Measurements from ENCODE around the gene CTNNBL1. TPM values are rescaled to one million over a fixed set of nuclear protein-coding genes. Genes with fewer than 3 reads are reported as not detected.

Gene CTNNBL1
- total RNA-seq, 1 donor from 2014 or later: 30.0 TPM

DNA sequence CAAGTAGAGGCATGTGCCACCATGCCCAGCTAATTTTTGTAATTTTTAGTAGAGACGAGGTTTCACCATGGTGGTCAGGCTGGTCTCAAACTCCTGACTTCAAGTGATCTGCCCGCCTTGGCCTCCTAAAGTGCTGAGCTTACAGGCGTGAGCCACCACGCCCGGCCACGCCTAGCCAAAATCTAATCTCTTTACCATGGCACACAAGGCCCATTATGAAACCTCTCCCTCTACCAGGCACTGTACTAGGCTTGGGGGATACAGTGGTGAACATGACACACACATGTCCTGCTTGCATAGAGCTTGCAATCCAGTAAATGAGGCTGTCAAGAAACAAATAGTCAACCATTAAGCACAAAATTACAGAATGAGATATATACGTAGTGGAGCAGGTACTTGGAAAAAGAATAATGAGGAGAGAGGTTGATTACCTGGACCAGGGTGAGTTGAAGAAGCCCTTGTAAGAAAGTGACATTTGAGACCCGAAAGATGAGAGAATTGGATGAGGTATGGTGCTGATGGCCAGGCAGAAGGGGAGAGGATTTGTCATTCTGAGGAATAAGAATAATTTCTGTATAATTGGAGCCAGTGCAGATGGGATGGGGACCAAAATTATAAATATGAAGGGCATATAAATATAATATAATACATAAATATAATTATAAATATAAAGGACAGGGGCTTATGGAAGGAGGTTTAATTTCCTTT is 1.2 kb upstream of the CTNNBL1 start:
- TF ChIP-seq, protein P1, sequence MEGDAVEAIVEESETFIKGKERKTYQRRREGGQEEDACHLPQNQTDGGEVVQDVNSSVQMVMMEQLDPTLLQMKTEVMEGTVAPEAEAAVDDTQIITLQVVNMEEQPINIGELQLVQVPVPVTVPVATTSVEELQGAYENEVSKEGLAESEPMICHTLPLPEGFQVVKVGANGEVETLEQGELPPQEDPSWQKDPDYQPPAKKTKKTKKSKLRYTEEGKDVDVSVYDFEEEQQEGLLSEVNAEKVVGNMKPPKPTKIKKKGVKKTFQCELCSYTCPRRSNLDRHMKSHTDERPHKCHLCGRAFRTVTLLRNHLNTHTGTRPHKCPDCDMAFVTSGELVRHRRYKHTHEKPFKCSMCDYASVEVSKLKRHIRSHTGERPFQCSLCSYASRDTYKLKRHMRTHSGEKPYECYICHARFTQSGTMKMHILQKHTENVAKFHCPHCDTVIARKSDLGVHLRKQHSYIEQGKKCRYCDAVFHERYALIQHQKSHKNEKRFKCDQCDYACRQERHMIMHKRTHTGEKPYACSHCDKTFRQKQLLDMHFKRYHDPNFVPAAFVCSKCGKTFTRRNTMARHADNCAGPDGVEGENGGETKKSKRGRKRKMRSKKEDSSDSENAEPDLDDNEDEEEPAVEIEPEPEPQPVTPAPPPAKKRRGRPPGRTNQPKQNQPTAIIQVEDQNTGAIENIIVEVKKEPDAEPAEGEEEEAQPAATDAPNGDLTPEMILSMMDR (IDR thresholded peaks at IDR 0.05; ENCODE audit: insufficient read depth, low read length, severe bottlenecking): no peak
- DNase-seq (ENCODE audit: low read depth): no peak
- FAIRE-seq: no peak
- Histone ChIP-seq H3K27me3 (ENCODE audit: control insufficient read depth, insufficient read depth, low read length) (no peaks in the 10 kb centered on the region), H3K36me3 (ENCODE audit: control insufficient read depth, insufficient read depth, low read length) (no peaks in the 10 kb centered on the region), H3K4me3 (ENCODE audit: low read depth, low read length) (no peak overlapping the region)

- TF ChIP-seq, protein P1 (IDR thresholded peaks at IDR 0.05; ENCODE audit: insufficient read depth, low read length, severe bottlenecking): no peak
- FAIRE-seq (no peak), DNase-seq (ENCODE audit: low read depth) (no peak)
- H3K4me3 ChIP-seq (ENCODE audit: low read depth, low read length): peak overlapping the region; percentile 94
- no peaks in the 10 kb centered on the region for H3K27me3 ChIP-seq (ENCODE audit: control insufficient read depth, insufficient read depth, low read length)
- H3K36me3 ChIP-seq (ENCODE audit: control insufficient read depth, insufficient read depth, low read length): no peaks in the 10 kb centered on the region
Measured at GRCh38 chr20:37693242-37693634, 592 bp upstream of the CTNNBL1 start.

- Histone ChIP-seq H3K4me3 (ENCODE audit: low read depth, low read length) (no peak overlapping the region), H3K27me3 (ENCODE audit: control insufficient read depth, insufficient read depth, low read length) (no peaks in the 10 kb centered on the region), H3K36me3 (ENCODE audit: control insufficient read depth, insufficient read depth, low read length) (no peaks in the 10 kb centered on the region)
- TF ChIP-seq, protein P1 (IDR thresholded peaks at IDR 0.05; ENCODE audit: insufficient read depth, low read length, severe bottlenecking): no peak
- FAIRE-seq (no peak), DNase-seq (ENCODE audit: low read depth) (no peak)
Measured at GRCh38 chr20:37695684-37696342, 2.0 kb downstream of the CTNNBL1 start.

- TF ChIP-seq, protein P1 (IDR thresholded peaks at IDR 0.05; ENCODE audit: insufficient read depth, low read length, severe bottlenecking): no peak
- FAIRE-seq (no peak), DNase-seq (ENCODE audit: low read depth) (no peak)
Measured at GRCh38 chr20:37697314-37697713, 3.5 kb downstream of the CTNNBL1 start.

DNA sequence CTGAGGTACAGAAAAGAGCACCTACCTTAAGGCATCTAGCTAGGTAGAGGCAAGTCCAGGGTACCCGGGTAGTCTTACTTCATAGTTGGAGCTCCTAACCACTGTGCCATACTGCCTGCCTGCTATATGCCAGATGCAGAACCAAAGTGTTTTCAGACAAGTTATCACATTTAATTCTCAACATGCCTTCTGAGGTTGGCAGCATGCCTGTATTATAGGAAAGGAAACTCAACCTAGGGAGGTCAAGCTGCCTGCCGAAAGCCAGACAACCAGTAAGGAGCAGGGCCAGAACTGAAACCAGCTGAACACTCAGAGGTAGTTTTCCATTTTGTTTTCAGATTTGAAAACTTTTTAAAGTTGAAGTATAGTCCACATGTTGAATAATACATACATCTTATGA is 5.4 kb downstream of the CTNNBL1 start:
- no peaks in the 10 kb centered on the region for H3K36me3 ChIP-seq (ENCODE audit: control insufficient read depth, insufficient read depth, low read length)
- no peak overlapping the region for H3K4me3 ChIP-seq (ENCODE audit: low read depth, low read length)
- no peak for FAIRE-seq
- DNase-seq (ENCODE audit: low read depth): no peak
- no peaks in the 10 kb centered on the region for H3K27me3 ChIP-seq (ENCODE audit: control insufficient read depth, insufficient read depth, low read length)
- TF ChIP-seq, protein P1 (IDR thresholded peaks at IDR 0.05; ENCODE audit: insufficient read depth, low read length, severe bottlenecking): no peak

More at GRCh38 chr20:37697314-37697713, 3.5 kb downstream of the CTNNBL1 start:
- Histone ChIP-seq H3K27me3 (ENCODE audit: control insufficient read depth, insufficient read depth, low read length) (no peaks in the 10 kb centered on the region), H3K4me3 (ENCODE audit: low read depth, low read length) (no peak overlapping the region), H3K36me3 (ENCODE audit: control insufficient read depth, insufficient read depth, low read length) (no peaks in the 10 kb centered on the region)

All from bronchial epithelial cell (primary cell).